IPS-18a (cell line): ENCODE data around the gene MMAB.
"Not testable (repeated sequence)": the region's sequence is repeated elsewhere in the genome, so short reads cannot be mapped to it uniquely, and the experiment has no call there.

Source experiments
- H3K27ac ChIP-seq: one replicate; pipeline ENCODE4 v1.5.1; 2013; ENCODE audit warnings: low read length
- H3K27me3 ChIP-seq: one replicate; pipeline ENCODE4 v1.6.1; 2013; ENCODE audit warnings: mild to moderate bottlenecking, low read length; ENCODE audit not compliant: control insufficient read depth, insufficient read depth
- H3K36me3 ChIP-seq: one replicate; pipeline ENCODE4 v1.6.1; 2013; ENCODE audit warnings: low read depth, low read length; ENCODE audit not compliant: control insufficient read depth
- H3K4me1 ChIP-seq: one replicate; pipeline ENCODE4 v1.6.1; 2013; ENCODE audit warnings: low read depth, low read length; ENCODE audit not compliant: control insufficient read depth
- H3K4me3 ChIP-seq: one replicate; pipeline ENCODE4 v1.5.1; 2013; ENCODE audit warnings: low read length
- H3K9ac ChIP-seq: one replicate; pipeline ENCODE4 v1.6.1; 2013; ENCODE audit warnings: mild to moderate bottlenecking, low read length, moderate library complexity
- H3K9me3 ChIP-seq: one replicate; pipeline ENCODE4 v1.6.1; 2013; ENCODE audit warnings: low read depth, low read length; ENCODE audit not compliant: control insufficient read depth

Gene MMAB

GRCh38 chr12:109611223-109611622, 37.9 kb upstream of the MMAB start:
- Histone ChIP-seq H3K27me3 (no peaks in the 10 kb centered on the region), H3K4me1 (peaks cover 5% of the 10 kb centered on the region), H3K4me3 (no peak overlapping the region), H3K9ac (no peak overlapping the region), H3K27ac (no peak overlapping the region), H3K9me3 (no peaks in the 10 kb centered on the region), H3K36me3 (no peaks in the 10 kb centered on the region)

- H3K9me3 ChIP-seq = no peaks in the 10 kb centered on the region
- no peak overlapping the region for H3K4me3 ChIP-seq
- no peaks in the 10 kb centered on the region for H3K36me3 ChIP-seq
- H3K27ac ChIP-seq = no peak overlapping the region
- H3K4me1 ChIP-seq = peaks cover 5% of the 10 kb centered on the region
- H3K27me3 ChIP-seq = no peaks in the 10 kb centered on the region
- no peak overlapping the region for H3K9ac ChIP-seq
These were observed 37.2 kb upstream of the MMAB start for GRCh38 chr12:109610523-109610922.

- H3K9me3 ChIP-seq = no peaks in the 10 kb centered on the region
- peaks cover 5% of the 10 kb centered on the region for H3K4me1 ChIP-seq
- no peak overlapping the region for H3K4me3 ChIP-seq
- H3K27ac ChIP-seq = no peak overlapping the region
- H3K27me3 ChIP-seq = no peaks in the 10 kb centered on the region
- no peak overlapping the region for H3K9ac ChIP-seq
- no peaks in the 10 kb centered on the region for H3K36me3 ChIP-seq
These were observed 36.0 kb upstream of the MMAB start for GRCh38 chr12:109609342-109609741.

- H3K9me3 ChIP-seq = no peaks in the 10 kb centered on the region
- H3K36me3 ChIP-seq = no peaks in the 10 kb centered on the region
- no peak overlapping the region for H3K9ac ChIP-seq
- peaks cover 5% of the 10 kb centered on the region for H3K4me1 ChIP-seq
- H3K27ac ChIP-seq = no peak overlapping the region
- H3K27me3 ChIP-seq = no peaks in the 10 kb centered on the region
- no peak overlapping the region for H3K4me3 ChIP-seq
These were observed 35.5 kb upstream of the MMAB start for GRCh38 chr12:109608793-109609192.

GRCh38 chr12:109608270-109608669, 35.0 kb upstream of the MMAB start:
- Histone ChIP-seq H3K4me1 (peaks cover 3% of the 10 kb centered on the region), H3K9ac (no peak overlapping the region), H3K27me3 (no peaks in the 10 kb centered on the region), H3K27ac (no peak overlapping the region), H3K36me3 (no peaks in the 10 kb centered on the region), H3K9me3 (no peaks in the 10 kb centered on the region), H3K4me3 (no peak overlapping the region)

- no peaks in the 10 kb centered on the region for H3K36me3 ChIP-seq
- H3K9me3 ChIP-seq = no peaks in the 10 kb centered on the region
- no peak overlapping the region for H3K9ac ChIP-seq
- no peak overlapping the region for H3K4me3 ChIP-seq
- H3K27me3 ChIP-seq = no peaks in the 10 kb centered on the region
- no peaks in the 10 kb centered on the region for H3K4me1 ChIP-seq
- H3K27ac ChIP-seq = no peak overlapping the region
These were observed 34.3 kb upstream of the MMAB start for GRCh38 chr12:109607618-109608017.

GRCh38 chr12:109606320-109607028, 33.2 kb upstream of the MMAB start:
- H3K4me1 ChIP-seq = no peaks in the 10 kb centered on the region
- H3K9me3 ChIP-seq = no peaks in the 10 kb centered on the region
- no peak overlapping the region for H3K9ac ChIP-seq
- no peaks in the 10 kb centered on the region for H3K27me3 ChIP-seq
- no peaks in the 10 kb centered on the region for H3K36me3 ChIP-seq
- H3K27ac ChIP-seq = no peak overlapping the region
- H3K4me3 ChIP-seq = no peak overlapping the region

- Histone ChIP-seq H3K4me3 (no peak overlapping the region), H3K27me3 (no peaks in the 10 kb centered on the region), H3K9ac (no peak overlapping the region), H3K27ac (no peak overlapping the region), H3K36me3 (no peaks in the 10 kb centered on the region), H3K4me1 (no peaks in the 10 kb centered on the region), H3K9me3 (no peaks in the 10 kb centered on the region)
These were observed 32.4 kb upstream of the MMAB start for GRCh38 chr12:109605599-109606228.

- H3K9me3 ChIP-seq = no peaks in the 10 kb centered on the region
- H3K27ac ChIP-seq = no peak overlapping the region
- H3K36me3 ChIP-seq = no peaks in the 10 kb centered on the region
- no peak overlapping the region for H3K9ac ChIP-seq
- no peak overlapping the region for H3K4me3 ChIP-seq
- H3K4me1 ChIP-seq = no peaks in the 10 kb centered on the region
- H3K27me3 ChIP-seq = no peaks in the 10 kb centered on the region
These were observed 31.7 kb upstream of the MMAB start for GRCh38 chr12:109605016-109605415.

GRCh38 chr12:109604132-109604585, 30.9 kb upstream of the MMAB start:
- H3K9me3 ChIP-seq = no peaks in the 10 kb centered on the region
- H3K27ac ChIP-seq = no peak overlapping the region
- no peak overlapping the region for H3K9ac ChIP-seq
- no peaks in the 10 kb centered on the region for H3K27me3 ChIP-seq
- H3K36me3 ChIP-seq = no peaks in the 10 kb centered on the region
- H3K4me3 ChIP-seq = no peak overlapping the region
- H3K4me1 ChIP-seq = no peaks in the 10 kb centered on the region

GRCh38 chr12:109602132-109602531, 28.8 kb upstream of the MMAB start:
- not testable (repeated sequence) for H3K36me3 ChIP-seq, H3K4me1 ChIP-seq, H3K27me3 ChIP-seq, H3K9me3 ChIP-seq, H3K27ac ChIP-seq, H3K9ac ChIP-seq, H3K4me3 ChIP-seq

- no peak overlapping the region for H3K27ac ChIP-seq
- H3K27me3 ChIP-seq = no peaks in the 10 kb centered on the region
- H3K4me3 ChIP-seq = no peak overlapping the region
These were observed 28.3 kb upstream of the MMAB start for GRCh38 chr12:109601557-109601956.

More at GRCh38 chr12:109601557-109601956, 28.3 kb upstream of the MMAB start:
- no peak overlapping the region for H3K9ac ChIP-seq
- H3K9me3 ChIP-seq = no peaks in the 10 kb centered on the region
- H3K36me3 ChIP-seq = no peaks in the 10 kb centered on the region
- H3K4me1 ChIP-seq = peaks cover 3% of the 10 kb centered on the region
